BE2C (cell line): ENCODE results near the gene ZNF800.

Experiments
- DNase-seq: peaks from one replicate; pipeline ENCODE4 v3.0.0-alpha.2; 2020
- H3K27me3 ChIP-seq: fragments of 250-450 bp; sonication (Bioruptor Pico); 2 replicates; pipeline ENCODE4 v1.5.1; 2020; ENCODE audit warnings: mild to moderate bottlenecking
- H3K36me3 ChIP-seq: fragments of 250-450 bp; sonication (Bioruptor Pico); 2 replicates; pipeline ENCODE4 v1.5.1; 2020; ENCODE audit warnings: mild to moderate bottlenecking
- H3K4me1 ChIP-seq: fragments of 250-450 bp; sonication (Bioruptor Pico); 2 replicates; pipeline ENCODE4 v1.5.1; 2020
- H3K4me3 ChIP-seq: 2 replicates; pipeline ENCODE4 v1.5.1; 2011; ENCODE audit warnings: low read depth, low read length
- H3K9me3 ChIP-seq: fragments of 250-450 bp; sonication (Bioruptor Pico); 2 replicates; pipeline ENCODE4 v1.5.1; 2020
- CTCF ChIP-seq: IDR thresholded peaks from 2 replicates; pipeline ENCODE4 v1.5.1; 2012; ENCODE audit warnings: mild to moderate bottlenecking, low read depth, low read length

Gene ZNF800

GRCh38 chr7:127419196-127419595, 26.7 kb upstream of the ZNF800 start:
- no peaks in the 10 kb centered on the region; the same call in none of the 2 replicates for H3K27me3 ChIP-seq
- no peak for DNase-seq
- H3K4me1 ChIP-seq, result no peaks in the 10 kb centered on the region
- no peaks in the 10 kb centered on the region for H3K9me3 ChIP-seq
- no peaks in the 10 kb centered on the region for H3K36me3 ChIP-seq
- TF ChIP-seq CTCF, result no peak
- no peak overlapping the region for H3K4me3 ChIP-seq

GRCh38 chr7:127418459-127418858, 26.0 kb upstream of the ZNF800 start:
- Histone ChIP-seq H3K27me3 (peaks cover 1% of the 10 kb centered on the region), H3K9me3 (no peaks in the 10 kb centered on the region), H3K4me1 (no peaks in the 10 kb centered on the region), H3K4me3 (no peak overlapping the region), H3K36me3 (no peaks in the 10 kb centered on the region)
- no peak for TF ChIP-seq CTCF
- DNase-seq, result no peak

- peaks cover 7% of the 10 kb centered on the region for H3K27me3 ChIP-seq
- no peak for DNase-seq
- H3K36me3 ChIP-seq, result no peaks in the 10 kb centered on the region
- no peak for TF ChIP-seq CTCF
- H3K9me3 ChIP-seq, result no peaks in the 10 kb centered on the region
- no peaks in the 10 kb centered on the region for H3K4me1 ChIP-seq
- H3K4me3 ChIP-seq, result no peak overlapping the region
Observed at GRCh38 chr7:127417346-127417745, 24.8 kb upstream of the ZNF800 start.

GRCh38 chr7:127415060-127415742, 22.7 kb upstream of the ZNF800 start:
- DNase-seq, result no peak
- H3K4me1 ChIP-seq, result no peaks in the 10 kb centered on the region
- H3K36me3 ChIP-seq, result no peaks in the 10 kb centered on the region
- no peak overlapping the region for H3K4me3 ChIP-seq
- no peaks in the 10 kb centered on the region for H3K9me3 ChIP-seq
- no peak for TF ChIP-seq CTCF
- H3K27me3 ChIP-seq, result peaks cover 16% of the 10 kb centered on the region

- peaks cover 16% of the 10 kb centered on the region for H3K27me3 ChIP-seq
- no peak for DNase-seq
Observed at GRCh38 chr7:127413962-127414361, 21.5 kb upstream of the ZNF800 start.

More at GRCh38 chr7:127413962-127414361, 21.5 kb upstream of the ZNF800 start:
- no peak overlapping the region for H3K4me3 ChIP-seq
- H3K4me1 ChIP-seq, result no peaks in the 10 kb centered on the region
- no peaks in the 10 kb centered on the region for H3K36me3 ChIP-seq
- no peak for TF ChIP-seq CTCF
- no peaks in the 10 kb centered on the region for H3K9me3 ChIP-seq
